HG03139 (cell line): ENCODE measurements around the gene TIMM10.
"Not testable (repeated sequence)": the region's sequence is repeated elsewhere in the genome, so short reads cannot be mapped to it uniquely, and the experiment has no call there.

Experiments
- ATAC-seq: cut with Tn5 transposase; IDR thresholded peaks from one replicate; pipeline ENCODE4 v1.9.1; 2021; ENCODE audit not compliant: unreplicated experiment

TIMM10 gene

DNA sequence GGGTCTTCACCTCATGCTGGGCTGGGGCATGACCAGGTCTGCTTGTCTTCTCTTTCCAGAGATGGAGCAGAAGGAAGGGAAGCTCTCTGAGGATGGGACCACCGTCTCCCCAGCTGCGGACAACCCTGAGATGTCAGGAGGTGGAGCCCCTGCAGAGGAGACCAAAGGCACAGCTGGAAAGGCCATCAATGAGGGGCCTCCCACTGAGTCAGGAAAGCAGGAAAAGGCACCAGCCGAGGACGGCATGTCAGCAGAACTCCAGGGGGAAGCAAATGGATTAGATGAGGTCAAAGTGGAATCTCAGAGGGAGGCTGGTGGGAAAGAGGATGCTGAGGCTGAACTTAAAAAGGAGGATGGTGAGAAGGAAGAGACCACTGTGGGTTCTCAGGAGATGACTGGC, 12.0 kb upstream of the TIMM10 start:
- ATAC-seq: no peak

DNA sequence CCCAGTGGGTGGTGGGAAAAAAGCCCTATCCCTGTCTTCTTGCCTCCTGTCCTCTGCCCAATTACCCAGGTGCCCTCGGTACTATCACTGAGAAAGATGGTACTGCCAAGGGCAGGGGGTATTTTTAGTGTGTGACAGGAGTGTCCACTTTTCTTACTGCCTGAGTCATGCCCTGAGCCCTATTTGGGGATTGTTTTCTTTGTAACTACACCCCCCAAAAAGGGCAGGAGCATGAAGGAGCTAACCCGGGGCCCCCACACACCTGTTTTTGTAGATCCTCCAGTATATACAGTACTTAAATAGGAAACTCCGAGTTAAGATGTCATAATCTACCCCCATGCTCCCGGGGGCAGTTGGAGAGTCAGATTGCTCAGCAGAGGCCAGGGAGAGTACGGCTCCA, 10.6 kb upstream of the TIMM10 start:
- no peak for ATAC-seq

- ATAC-seq: no peak
Measured at GRCh38 chr11:57539342-57539741, 8.8 kb upstream of the TIMM10 start.

DNA sequence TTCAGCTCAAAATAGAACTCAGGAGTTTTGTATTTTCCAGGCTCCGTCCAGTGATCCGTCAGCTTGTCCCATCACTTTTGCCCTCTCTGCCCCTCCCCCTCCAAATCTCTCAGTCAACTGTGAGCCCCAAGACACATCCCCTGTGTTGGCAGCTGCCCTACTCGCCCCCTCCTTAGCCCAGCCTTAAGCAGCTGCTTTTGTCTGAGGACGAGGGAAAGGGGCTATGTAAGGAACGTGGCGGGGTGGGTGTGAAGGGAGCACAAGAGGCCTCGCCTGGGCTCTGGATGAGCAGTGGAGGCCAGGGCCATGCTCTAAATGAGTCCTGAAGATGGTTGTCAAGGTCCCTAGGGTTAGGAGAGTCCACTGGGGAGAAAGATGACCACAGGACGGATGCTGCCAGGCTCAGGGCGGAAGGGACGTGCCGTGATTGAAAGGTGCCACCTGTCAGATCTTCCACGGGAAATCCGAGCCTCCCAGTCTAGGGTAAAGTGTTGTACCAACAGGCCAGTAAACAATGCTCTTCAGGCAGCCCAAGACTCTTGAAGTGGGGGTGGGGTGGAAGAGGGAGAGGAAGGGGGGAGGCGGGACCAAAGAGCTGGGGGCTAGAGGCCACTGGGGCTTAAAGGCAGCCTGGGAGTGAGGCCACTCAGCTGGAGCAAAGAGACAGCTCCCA, 6.5 kb upstream of the TIMM10 start, which contains the start of gene SMTNL1:
Gene SMTNL1, plus strand, starts transcription at position 649 of the 673 bp plus-strand sequence. CDS start 5,048 bp downstream, outside the sequence.
- no peak for ATAC-seq

DNA sequence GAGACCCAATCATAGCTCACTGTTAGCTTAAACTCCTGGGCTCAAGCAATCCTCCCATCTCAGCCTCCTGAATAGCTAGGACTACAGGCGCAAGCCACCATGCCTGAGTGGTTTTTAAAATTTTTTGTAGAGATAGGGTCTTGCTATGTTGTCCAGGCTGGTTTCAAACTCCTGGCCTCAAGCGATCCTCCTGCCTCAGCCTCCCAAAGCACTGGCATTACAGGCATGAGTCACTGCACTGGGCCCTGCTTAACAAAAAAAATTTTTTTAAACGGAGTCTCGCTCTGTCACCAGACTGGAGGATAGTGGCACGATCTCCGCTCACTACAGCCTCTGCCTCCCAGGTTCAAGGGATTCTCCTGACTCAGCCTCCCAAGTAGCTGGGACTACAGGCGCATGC, 3.9 kb upstream of the TIMM10 start:
- ATAC-seq: not testable (repeated sequence)

GRCh38 chr11:57530215-57530595, 349 bp downstream of the TIMM10 start:
- no peak for ATAC-seq

DNA sequence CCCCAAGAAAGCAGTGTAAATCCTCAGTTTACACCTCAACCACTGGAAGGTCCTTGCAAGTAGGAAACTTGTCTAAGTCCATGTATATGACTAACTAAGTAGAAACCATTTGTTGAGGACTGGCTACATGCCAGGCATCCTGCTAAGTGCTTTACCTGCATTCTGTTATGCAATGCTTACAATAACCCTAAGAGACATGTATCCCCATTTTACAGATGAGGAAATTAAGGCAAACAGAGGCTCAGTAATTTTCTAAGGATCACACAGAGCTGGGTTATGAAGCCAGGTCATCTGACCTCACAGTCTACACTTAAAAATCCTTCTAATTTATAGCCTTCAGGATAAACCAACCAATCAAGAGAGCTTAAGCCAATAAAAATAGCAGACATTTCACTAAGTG, 1.5 kb downstream of the TIMM10 start:
- no peak for ATAC-seq

DNA sequence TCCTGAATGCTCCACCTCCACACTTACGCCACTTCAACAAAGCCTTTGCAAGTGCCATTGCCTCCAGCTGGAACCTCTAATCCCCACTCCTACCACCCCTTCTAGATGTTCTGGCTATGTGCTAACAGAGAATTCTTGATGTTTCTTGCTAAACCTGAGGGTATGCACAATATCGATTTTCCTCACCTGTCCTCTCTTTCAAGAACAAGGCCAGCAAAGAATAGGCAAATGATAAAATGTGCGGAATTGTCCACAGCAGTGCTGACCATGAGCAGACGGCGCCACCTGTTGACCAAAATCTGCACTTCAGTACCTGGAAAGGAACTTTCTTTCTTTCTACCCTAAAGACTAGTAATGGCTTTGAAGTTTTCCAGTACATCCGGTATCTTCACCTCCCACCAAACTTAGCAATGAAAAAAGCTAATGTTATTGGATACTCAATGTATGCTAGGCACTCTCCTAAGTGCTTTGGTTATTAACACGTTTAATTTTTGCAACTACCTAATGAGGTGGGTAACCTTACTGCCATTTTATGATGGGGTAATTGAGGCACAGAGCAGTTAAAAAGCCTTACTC, 3.4 kb downstream of the TIMM10 start:
- ATAC-seq: no peak

- ATAC-seq: no peak
Measured at GRCh38 chr11:57523419-57523818, 7.1 kb downstream of the TIMM10 start.

- ATAC-seq: no peak
Measured at GRCh38 chr11:57521116-57521515, 9.4 kb downstream of the TIMM10 start.

- ATAC-seq: no peak
Measured at GRCh38 chr11:57516061-57516443, 14.5 kb downstream of the TIMM10 start.

GRCh38 chr11:57515332-57516060, 15.1 kb downstream of the TIMM10 start, which contains the start of gene SLC43A1:
SLC43A1 (minus strand) TSS chr11:57515702; CDS start chr11:57514111, 1,591 bp downstream.
- ATAC-seq: no peak

DNA sequence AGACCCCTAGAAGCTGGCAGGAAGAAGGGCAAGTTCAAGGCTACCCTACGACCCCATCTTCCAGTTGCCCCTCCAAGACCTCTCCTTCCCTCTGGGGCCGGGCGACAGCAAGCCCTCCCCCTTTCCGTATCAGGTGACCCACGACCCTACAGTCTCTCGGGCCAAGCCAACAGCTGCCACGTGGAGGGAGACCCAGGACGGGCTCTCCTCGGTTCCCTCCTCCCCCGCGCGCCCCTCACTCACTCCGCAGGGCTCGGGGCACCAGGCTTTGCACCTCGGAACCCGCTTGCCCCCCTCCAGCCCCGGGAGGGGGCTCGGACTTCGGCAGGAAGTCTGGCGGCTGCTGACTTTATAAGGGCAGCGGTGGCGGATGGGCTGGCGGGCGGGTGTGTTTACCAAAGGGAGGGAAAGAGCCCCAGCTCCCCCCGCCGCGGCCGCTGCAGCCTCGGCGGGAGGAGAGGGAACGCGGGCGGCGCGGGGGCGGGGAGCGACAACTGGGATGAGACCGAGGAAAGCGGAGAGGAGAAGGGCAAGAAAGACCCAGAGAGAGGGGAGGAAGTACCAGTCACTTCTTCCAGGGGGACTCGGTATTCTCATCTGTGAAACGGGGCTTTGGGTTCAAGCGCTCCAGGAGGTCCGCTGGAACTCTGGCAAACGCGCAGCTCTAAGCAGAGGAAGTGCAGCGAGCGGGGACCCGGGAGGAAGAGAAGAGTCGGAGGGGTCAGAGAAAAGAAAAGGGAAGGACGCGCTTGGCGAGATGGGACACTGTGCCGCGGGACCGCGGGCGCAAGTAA, 15.8 kb downstream of the TIMM10 start:
- no peak for ATAC-seq

GRCh38 chr11:57513911-57514537, 16.5 kb downstream of the TIMM10 start:
- no peak for ATAC-seq

- ATAC-seq: no peak
Measured at GRCh38 chr11:57513452-57513795, 17.1 kb downstream of the TIMM10 start.

- no peak for ATAC-seq
Measured at GRCh38 chr11:57512646-57513451, 17.7 kb downstream of the TIMM10 start.

DNA sequence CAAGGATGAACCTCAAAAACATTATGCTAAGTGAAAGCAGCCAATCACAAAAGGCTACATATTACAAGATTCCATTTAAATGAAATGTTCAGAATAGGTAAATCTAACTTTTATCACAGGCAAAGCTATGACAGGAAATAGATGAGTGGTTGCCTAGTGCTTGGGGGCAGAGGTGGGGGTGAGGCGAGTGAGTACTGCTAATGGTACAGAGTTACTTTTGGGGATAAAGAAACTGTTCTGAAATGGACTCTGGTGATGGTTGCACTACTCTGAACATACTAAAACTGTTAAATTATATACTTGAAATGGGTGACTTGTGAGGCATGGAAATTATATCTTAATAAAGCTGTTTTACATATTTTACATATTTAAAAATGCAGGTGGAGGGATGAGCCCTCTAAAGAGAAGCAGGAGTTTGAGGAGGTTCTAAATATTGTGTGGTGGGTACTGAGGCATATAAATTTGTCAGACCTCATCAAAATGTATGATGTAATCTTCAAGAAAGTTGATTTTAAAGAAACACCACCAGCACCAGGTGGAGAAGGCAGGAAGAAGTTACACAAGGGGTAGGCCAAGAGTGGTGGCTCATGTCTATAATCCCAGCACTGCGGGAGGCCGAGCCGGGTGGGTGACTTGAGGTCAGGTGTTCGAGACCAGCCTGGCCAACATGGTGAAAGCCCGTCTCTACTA, 18.7 kb downstream of the TIMM10 start:
- ATAC-seq: no peak

GRCh38 chr11:57508341-57509170, 22.0 kb downstream of the TIMM10 start:
- ATAC-seq: no peak

- ATAC-seq: no peak
Measured at GRCh38 chr11:57506522-57506921, 24.0 kb downstream of the TIMM10 start.
